OCI-LY3 (cell line): ENCODE data around the gene FAM111A.

Source experiments
- EZH2phosphoT487 ChIP-seq: fragments of 200-600 bp; shearing (Covaris generic); IDR thresholded peaks from 2 replicates; pipeline ENCODE4 v1.6.1; 2018; ENCODE audit warnings: antibody characterized with exemption, mixed run types, low read depth
- TF ChIP-seq, protein P1 (sequence below): fragments of 200-600, 300-600 bp; sonication (generic); IDR thresholded peaks from 2 replicates; pipeline ENCODE4 v1.5.1; 2014; ENCODE audit warnings: antibody characterized with exemption, low read length, low read depth

DNA sequence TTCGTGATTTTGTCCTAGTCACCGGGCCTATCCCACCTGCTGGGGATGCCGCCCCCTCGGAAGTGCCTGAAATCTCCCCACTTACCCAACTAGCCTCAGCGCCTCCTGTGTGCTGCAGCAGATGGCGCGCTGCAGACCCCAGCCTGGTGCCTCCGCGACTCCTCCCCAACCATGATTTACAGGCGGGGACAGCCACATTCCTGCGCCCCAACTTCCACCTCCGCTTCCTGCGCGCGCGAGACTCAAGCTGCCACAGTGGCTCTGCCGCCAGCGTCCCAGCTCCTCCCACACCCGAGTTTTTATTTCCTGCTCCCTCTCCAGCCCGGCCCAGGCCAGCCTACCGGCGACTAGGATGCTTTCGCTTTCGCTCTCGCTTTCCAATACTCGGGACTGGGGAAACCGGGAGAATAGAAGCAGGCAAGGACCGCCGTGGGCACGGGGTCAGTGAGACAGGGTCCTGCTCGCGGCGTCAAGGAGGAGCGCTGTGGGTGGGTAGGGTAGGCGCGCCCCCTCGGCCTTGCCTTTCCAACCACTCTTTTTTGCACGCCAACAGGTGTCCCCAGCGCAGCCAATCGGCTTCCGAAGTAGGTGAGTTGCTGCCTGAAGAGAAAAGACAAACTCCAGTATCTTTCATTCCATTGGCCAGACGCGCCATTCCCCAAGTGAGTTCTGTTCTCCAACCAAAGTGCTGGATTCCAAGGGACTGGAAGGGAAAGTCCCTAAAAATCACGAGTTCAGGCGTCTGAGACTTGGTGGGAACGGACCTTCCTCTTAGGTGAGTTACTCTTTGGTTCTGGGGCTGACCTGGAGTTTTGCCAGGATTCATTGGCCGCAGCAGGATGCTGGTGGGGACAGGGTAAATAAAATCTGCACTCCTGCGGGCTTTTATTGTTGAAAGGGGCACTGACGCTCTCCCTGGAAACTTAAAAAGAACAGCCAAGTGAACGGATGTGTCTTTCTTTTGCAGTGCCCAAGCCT lies at the start of gene FAM111A:
- TF ChIP-seq, protein P1, sequence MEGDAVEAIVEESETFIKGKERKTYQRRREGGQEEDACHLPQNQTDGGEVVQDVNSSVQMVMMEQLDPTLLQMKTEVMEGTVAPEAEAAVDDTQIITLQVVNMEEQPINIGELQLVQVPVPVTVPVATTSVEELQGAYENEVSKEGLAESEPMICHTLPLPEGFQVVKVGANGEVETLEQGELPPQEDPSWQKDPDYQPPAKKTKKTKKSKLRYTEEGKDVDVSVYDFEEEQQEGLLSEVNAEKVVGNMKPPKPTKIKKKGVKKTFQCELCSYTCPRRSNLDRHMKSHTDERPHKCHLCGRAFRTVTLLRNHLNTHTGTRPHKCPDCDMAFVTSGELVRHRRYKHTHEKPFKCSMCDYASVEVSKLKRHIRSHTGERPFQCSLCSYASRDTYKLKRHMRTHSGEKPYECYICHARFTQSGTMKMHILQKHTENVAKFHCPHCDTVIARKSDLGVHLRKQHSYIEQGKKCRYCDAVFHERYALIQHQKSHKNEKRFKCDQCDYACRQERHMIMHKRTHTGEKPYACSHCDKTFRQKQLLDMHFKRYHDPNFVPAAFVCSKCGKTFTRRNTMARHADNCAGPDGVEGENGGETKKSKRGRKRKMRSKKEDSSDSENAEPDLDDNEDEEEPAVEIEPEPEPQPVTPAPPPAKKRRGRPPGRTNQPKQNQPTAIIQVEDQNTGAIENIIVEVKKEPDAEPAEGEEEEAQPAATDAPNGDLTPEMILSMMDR = peak; percentile 66
- no peak for TF ChIP-seq EZH2phosphoT487
